Fibroblast of the conjunctiva (primary cell): ENCODE results near the gene REST.

Source experiments
- DNase-seq: peaks from one replicate; pipeline ENCODE4 v3.0.0-alpha.2; 2010; ENCODE audit warnings: low read depth

The REST gene

DNA sequence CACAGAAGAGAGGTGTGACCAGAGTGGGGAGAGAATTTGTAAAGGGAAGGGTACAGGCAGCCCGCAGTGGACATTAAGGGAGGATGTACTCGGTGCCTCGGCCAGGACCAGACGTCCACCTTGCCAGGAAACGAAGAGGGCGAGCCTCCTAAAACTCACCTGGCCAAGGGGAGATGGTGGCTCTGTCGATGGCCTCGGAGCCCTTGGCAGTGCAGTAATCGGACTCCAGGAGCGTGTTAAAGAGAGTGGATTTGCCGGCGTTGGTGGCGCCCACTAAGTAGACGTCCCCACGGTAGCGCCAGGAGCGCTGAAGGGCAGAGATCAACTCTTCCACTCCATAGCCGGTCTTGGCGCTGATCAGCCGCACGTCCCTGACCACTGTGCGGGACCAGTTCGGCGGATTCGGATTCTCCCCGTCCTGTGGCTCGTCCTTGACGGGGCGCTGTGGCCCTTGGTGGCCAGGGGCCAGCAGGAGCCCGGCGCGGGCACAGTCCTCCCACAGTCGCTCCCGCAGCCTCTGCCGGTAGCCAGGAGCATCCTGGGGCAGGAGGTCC lies 68.7 kb downstream of the REST start:
- no peak for DNase-seq

DNA sequence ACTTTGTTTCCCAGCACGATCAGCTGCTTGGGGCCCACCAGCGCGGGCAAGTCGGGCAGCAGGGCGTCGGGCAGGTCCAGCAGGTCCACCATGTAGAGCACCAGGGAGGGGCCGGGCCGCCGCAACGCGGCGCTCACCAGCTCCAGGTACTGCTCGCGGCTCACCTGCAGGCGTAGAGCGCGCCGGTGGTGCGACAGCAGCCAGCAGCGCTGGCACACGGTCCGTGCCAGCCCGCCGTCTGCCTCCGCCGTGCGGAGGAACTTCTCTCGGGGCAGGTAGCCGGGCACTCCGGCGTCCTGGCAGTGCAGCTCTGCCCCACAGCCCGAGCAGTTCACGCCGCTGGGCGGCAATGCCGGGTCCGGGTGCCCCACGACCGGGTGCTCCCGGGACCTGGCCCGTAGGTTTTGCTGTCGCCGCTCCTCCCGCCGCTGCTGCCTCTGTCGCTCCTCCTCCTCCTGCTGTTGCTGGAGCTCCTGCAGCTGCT lies 69.2 kb downstream of the REST start:
- DNase-seq: no peak

DNA sequence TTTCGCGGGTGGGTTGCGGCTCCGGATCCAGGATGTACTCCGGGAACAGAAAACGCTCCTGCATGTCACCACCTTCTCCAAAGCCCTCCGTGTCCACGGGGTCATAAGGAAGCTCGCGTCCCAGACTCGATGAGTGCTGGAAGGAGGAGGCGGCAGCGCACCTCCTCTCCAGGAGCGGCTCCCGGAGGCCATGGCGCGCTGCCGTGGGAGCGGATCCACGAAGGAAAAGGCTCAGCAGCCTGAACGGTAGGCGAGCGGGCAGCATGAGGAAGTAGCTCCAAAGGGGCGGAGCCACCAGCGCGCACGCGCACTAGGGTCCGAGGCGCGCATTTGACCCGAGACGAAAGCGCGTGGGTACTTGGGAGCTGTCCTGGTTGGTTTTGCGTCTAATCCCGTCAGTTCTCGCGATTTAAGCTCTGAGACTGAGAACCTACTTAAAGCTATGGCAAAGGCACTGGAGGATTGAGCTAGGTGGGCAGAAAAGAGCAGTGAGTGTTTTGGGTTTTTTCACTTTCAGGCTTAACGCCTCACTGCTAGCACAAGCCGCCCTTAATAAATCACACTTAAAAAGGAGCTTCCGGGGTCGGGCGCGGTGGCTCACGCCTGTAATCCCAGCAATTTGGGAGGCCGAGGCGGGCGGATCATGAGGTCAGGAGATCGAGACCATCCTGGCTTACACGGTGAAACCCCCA lies 69.8 kb downstream of the REST start, which contains the start of gene NOA1:
NOA1 (minus strand) TSS at position 286 of the 692 bp plus-strand sequence; CDS start at position 265, 21 bp downstream.
- DNase-seq: peak; percentile 99

DNA sequence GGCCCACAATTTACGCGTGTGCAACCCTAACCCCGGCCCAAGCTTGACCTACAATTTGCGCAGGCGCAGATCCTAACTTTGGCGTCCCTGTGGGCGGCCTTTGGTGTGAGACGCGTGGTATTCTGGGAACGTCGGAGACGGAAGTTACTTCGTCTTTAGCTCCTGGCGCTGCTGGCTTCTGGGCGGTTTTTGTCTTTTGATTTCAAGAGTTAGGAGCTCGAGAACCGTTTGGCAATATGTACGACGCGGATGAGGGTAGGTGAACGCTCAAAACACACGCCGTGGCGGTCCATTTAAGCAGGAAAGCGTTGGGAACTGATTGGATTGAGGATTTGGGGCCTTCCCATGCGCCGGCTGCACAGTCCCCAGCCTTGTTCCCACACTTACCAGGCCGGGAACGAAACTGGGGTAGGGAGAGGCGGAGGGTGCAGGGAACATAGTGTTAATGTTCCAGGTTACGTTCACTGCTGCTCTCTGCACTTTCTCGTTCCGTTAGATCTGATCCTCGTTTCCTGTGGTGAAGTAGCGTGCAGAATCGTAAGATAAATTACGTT lies 71.1 kb downstream of the REST start, which contains the start of gene POLR2B:
POLR2B (plus strand) TSS at position 147 of the 554 bp plus-strand sequence; CDS start at position 237, 90 bp downstream.
- peak; percentile 92 for DNase-seq

DNA sequence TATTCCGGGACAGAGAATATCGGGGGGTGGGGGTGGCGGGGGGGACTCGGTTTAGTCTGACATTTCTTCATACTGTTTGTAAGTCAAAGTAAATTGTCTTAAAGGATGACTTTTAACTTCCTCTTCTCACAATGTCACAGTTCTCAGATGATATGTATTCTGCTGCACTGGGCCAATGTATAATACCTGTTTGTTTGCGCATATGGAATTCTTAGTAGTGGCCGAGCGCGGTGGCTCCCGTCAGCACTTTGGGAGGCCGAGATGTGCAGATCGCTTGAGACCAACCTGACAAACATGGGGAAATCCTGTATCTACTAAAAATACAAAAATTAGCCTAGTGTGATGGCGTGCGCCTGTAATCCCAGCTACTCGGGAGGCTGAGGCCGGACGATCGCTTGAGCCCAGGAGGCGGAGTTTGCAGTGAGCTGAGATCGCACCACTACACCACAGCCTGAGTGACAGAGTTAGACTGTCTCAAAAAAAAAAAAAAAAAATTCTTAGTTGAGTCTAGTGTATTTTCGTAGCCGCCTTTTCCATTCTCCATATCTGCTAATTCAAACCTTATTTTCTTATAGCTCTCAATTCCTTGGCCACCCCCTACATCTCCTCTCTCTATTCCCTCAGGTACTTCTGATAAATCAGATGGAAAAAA lies 71.8 kb downstream of the REST start:
- DNase-seq: no peak

DNA sequence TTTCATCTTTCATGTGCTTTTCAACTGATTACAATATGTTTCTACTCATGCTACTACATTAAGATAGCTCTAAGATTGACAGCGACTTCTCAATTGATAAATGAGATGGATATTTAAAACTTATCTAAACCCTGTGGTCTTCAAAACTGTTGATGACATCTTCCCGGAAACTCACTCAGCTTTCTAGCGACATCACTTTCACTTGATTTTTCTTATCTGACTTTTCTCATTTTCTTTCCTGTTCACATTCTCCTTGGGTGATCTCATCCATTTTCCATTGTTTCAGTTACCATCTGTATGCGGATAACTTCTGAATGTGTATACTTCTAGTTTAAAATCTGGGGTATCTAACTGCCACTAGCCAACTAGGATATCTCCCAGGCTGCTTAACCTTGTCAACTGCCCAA lies 74.1 kb downstream of the REST start:
- DNase-seq: no peak

DNA sequence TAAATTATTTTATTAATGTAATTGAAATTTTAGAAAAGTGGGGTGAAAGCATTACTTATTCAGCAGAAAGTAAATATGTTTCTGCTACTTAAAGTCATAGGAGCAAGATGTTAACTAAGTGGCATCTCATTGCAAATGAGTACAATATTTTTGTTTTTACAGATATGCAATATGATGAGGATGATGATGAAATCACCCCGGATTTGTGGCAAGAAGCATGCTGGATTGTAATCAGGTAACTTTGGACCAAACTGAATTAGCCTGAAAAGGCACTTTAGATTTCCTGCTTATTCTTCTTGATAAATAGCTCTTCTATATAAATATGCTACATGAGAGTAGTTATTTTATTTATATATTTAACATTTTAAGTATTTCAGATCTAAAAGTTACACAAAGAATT lies 78.5 kb downstream of the REST start:
- DNase-seq: peak; percentile 6

DNA sequence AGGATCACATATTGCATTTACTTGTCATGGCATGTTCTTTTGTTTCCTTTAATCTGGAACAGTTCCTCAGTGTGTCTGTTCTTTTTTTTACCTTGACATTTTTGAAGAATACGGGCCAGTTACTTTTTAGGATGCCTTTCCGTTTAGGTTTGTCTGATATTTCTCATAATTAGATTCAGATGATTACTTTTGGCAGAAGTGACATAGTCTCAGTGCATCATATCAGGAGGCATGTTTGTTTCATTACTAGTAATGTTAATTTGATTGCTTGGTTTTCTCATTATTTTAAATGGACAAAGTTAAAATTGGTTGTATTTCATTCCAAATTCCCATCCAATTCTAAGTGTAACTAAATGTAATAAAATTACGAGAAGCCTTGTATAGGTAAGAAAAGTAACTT lies 79.3 kb downstream of the REST start:
- DNase-seq: no peak

DNA sequence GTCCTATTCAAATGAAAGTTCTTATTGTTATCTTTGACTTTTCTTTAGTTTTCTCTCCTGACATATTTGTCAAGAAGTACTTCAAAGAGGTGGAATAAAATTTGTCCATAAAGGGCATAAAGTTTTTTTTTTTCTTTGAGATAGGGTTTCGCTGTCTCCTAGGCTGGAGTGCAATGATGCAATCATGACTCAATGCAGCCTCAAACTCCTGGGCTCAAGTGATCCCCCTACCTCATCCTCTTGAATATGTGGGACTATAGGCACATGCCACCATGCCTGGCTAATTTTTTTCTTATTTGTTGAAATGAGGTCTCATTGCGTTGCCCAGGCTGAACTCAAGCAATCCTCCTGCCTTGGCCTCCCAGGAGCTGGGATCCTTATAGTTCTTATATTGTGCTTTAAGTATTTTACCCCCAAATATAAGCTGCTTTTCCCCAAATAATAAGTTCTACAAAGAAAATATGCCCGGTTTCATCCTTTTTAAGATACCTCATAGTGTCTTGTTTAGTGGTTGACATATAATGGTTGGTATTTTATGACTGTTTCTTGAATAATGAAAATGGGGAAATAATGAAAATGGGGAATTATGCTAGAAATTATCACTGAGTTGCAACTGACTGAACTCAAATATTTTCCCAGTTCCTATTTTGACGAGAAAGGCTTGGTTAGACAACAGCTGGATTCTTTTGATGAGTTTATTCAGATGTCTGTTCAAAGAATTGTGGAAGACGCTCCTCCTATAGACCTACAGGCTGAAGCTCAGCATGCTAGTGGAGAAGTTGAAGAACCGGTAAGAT lies 82.6 kb downstream of the REST start:
- peak; percentile 47 for DNase-seq

DNA sequence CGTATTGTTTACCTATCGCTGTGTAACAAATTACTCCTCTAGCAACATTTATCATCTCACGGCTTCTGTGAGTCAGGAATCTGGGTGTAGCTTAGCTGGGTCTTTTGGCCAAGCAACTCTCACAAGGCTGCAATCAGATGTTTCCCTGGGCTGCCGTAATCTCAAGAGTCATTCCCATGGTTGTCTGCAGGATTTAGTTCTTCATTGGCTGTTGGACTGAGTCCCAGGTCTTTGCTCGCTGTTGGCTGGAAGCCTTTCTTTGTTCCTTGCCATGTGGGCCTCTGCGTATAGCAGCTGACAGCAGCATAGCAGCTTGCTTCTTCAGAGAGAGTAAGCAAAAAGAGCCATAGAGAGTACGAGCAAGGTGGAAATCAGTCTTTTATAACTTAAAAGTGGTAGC lies 87.8 kb downstream of the REST start:
- peak; percentile 93 for DNase-seq

DNA sequence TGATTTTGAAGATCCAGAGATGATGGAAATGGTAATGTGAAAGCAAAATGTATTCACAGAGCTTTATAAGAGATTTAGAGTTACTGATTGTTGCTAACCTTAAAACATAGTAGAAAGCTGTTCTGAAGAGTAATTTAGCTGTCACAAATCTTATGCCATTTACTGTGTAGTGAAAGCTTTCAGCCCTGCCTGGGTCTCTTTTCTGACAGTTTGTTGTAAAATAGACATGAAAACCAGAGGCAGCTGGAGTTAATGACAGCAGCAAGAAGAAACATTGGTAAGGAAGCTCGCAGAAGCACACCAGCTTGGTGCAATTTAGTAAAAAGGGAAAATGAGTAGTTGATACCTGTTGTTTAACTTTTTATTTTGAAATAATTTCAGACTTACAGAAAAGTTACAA lies 92.1 kb downstream of the REST start:
- DNase-seq: no peak

DNA sequence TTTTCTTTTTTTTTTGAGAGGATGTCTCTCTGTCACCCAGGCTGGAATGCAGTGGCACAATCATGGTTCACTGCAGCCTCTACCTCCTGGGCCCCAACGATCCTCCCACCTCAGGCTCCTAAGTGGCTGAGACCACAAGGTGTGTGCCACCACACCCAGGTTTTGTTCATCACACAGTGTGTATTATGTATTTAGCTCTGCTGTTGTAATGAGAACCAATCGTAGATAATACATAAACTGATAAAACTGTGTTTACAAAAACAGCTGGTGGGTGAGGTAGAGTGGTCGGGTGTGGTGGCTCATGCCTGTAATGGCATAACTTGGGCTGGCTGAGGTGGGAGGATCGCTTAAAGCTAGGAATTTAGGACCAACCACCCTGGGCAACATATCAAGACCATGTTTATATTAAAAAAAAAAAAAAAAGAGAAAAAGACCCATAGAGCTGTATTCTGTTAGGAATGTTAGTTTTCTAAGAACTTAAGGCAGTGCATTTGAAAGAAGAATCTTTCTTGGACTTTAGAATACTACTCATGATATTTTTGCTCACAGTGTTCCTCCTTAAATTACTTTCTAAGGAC lies 105.9 kb downstream of the REST start:
- no peak for DNase-seq
